ENCODE measurements around the gene SCUBE3.

SCUBE3 gene

GRCh38 chr6:35300848-35301247 is 87.1 kb downstream of the SCUBE3 start:
- H3K4me3 ChIP-seq (replicated peaks; ENCODE audit: low read depth, low read length): no peak overlapping the region
- no peak for TF ChIP-seq CTCF (IDR thresholded peaks at IDR 0.05; ENCODE audit: low read length, missing control alignments)
- no peak for DNase-seq (ENCODE audit: low read depth)

All from fibroblast of pulmonary artery (primary cell).